ENCODE results near the gene NPDC1. TPM values are rescaled to one million over a fixed set of nuclear protein-coding genes. Genes with fewer than 3 reads are reported as not detected.
A peak's percentile ranks its signal among the peaks of the same experiment; 100 is the strongest.

Gene NPDC1
- total and polyA plus RNA-seq, 3 experiments from 2014 or later: 24.6 to 38.4 (median 27.5) TPM

DNA sequence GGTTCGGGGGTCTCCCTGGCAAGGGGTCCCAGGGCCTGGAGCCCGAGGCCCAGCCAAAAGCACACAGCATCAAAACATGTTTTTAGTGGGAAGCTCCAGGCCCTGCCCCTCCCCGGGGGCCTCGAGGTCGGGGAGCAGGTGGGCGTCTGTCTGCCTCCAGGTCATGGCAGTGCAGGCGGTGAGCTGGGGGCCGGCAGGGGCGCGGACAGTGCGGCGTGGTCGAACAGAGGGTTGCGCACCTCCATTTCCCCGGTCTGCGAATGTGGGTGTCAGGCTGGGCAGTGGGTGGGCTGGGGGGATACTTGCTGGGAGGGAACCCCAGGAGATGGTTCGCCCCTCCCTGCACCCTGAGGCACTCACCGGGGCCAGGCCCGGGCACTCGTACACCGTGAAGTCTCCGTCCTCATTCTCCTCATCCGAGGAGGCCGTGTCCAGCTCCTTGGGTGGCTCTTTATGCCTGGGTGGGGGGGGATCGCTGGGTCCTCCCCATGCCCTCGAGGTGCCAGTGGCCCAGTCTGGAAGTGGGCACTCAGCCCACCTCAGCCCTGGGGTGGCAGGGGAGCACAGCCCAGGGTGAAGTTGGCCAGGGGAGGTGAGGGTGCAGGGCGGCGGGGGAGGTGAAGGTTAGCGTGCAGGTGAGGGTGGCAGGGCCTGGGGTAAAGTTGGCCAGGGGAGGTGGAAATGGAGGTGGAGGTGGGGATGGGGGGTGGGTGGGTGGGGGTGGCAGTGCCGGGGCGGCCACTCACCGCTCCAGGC is 6.2 kb downstream of the NPDC1 start:
- H3K27me3 ChIP-seq (ENCODE audit: insufficient read depth, low read length, poor library complexity, severe bottlenecking): peaks cover 7% of the 10 kb centered on the region
- POLR2A ChIA-PET: no interaction called here
- no peaks in the 10 kb centered on the region for H3K36me3 Mint-ChIP-seq
- H3K27me3 Mint-ChIP-seq: peaks cover 3 to 8% of the 10 kb centered on the region in 2 donors
- H3K4me3 Mint-ChIP-seq: no peak overlapping the region
- H3K9me3 ChIP-seq (ENCODE audit: low read length): no peaks in the 10 kb centered on the region
- CTCF ChIA-PET: interaction anchor here (0.8 to 1.8 kb wide), 2 partner anchors 28 to 93 kb away, joined by 3 to 6 read pairs; no protein-coding TSS in a partner anchor
- DNase-seq: no peak
- peaks cover 8 to 17% (median 14%) of the 10 kb centered on the region in 3 donors for H3K4me1 Mint-ChIP-seq
- H3K27ac ChIP-seq (ENCODE audit: low read depth, low read length): no peak overlapping the region
- H3K4me1 ChIP-seq (ENCODE audit: insufficient read depth, low read length): peaks cover 23% of the 10 kb centered on the region
- H3K4me3 ChIP-seq (ENCODE audit: low read length): no peak overlapping the region
- no peak overlapping the region for H3K27ac Mint-ChIP-seq
- H3K36me3 ChIP-seq (ENCODE audit: insufficient read depth, low read length): no peaks in the 10 kb centered on the region
- H3K9me3 Mint-ChIP-seq: no peaks in the 10 kb centered on the region

DNA sequence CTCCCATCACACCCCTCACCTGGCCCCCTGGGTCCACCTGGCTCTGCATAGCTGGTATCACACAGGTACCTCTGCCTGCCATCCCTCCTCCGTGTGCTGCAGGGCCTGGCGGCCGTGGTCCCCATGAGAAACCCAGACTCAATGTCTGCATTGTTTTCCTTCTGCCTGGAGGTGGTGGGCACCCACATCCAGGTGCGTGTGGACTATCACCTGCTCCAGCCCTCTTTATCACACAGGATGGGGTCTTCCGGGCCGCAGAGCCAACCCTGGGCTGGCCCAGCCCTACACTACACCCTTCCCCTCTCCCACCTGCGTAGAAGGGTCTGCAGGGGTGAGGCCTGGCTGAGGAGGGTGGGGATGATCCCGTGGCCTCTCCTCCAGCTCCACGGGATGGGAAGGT is 7.1 kb downstream of the NPDC1 start:
- Histone ChIP-seq H3K4me1 (ENCODE audit: insufficient read depth, low read length) (peaks cover 20% of the 10 kb centered on the region), H3K27ac (ENCODE audit: low read depth, low read length) (no peak overlapping the region), H3K27me3 (ENCODE audit: insufficient read depth, low read length, poor library complexity, severe bottlenecking) (peaks cover 5% of the 10 kb centered on the region), H3K4me3 (ENCODE audit: low read length) (no peak overlapping the region), H3K9me3 (ENCODE audit: low read length) (no peaks in the 10 kb centered on the region), H3K36me3 (ENCODE audit: insufficient read depth, low read length) (no peaks in the 10 kb centered on the region)
- ChIA-PET CTCF (interaction anchor here (1.4 to 8.9 kb wide), 2 partner anchors 10 to 92 kb away, joined by 5 to 159 read pairs; partner anchors contain the start of genes ABCA2, C8G and FBXW5), POLR2A (no interaction called here)
- Mint-ChIP-seq H3K27me3 (peaks cover 0 to 4% of the 10 kb centered on the region in 2 donors), H3K9me3 (no peaks in the 10 kb centered on the region), H3K36me3 (no peaks in the 10 kb centered on the region), H3K4me1 (peaks cover 12 to 15% (median 14%) of the 10 kb centered on the region in 3 donors), H3K4me3 (no peak overlapping the region), H3K27ac (no peak overlapping the region)
- no peak for DNase-seq

GRCh38 chr9:137037483-137037882 is 8.5 kb downstream of the NPDC1 start:
- Mint-ChIP-seq H3K27ac (peak overlapping the region in 1 of 8 donors; percentile 39), H3K9me3 (no peaks in the 10 kb centered on the region), H3K4me1 (peaks cover 19 to 25% (median 20%) of the 10 kb centered on the region in 3 donors), H3K27me3 (peaks cover 0 to 3% of the 10 kb centered on the region in 2 donors), H3K4me3 (no peak overlapping the region), H3K36me3 (no peaks in the 10 kb centered on the region)
- ChIA-PET POLR2A (no interaction called here), CTCF (interaction anchor here (1.4 to 8.9 kb wide), 5 partner anchors 9 to 249 kb away, joined by 5 to 159 read pairs (median 48); partner anchors contain the start of genes ABCA2, C8G, FBXW5 and NPDC1)
- Histone ChIP-seq H3K36me3 (ENCODE audit: insufficient read depth, low read length) (no peaks in the 10 kb centered on the region), H3K4me1 (ENCODE audit: insufficient read depth, low read length) (peaks cover 16% of the 10 kb centered on the region), H3K4me3 (ENCODE audit: low read length) (no peak overlapping the region), H3K9me3 (ENCODE audit: low read length) (no peaks in the 10 kb centered on the region), H3K27me3 (ENCODE audit: insufficient read depth, low read length, poor library complexity, severe bottlenecking) (no peaks in the 10 kb centered on the region), H3K27ac (ENCODE audit: low read depth, low read length) (no peak overlapping the region)
- DNase-seq: no peak

GRCh38 chr9:137037035-137037434 is 8.9 kb downstream of the NPDC1 start:
- Histone ChIP-seq H3K36me3 (ENCODE audit: insufficient read depth, low read length) (no peaks in the 10 kb centered on the region), H3K27ac (ENCODE audit: low read depth, low read length) (no peak overlapping the region), H3K27me3 (ENCODE audit: insufficient read depth, low read length, poor library complexity, severe bottlenecking) (no peaks in the 10 kb centered on the region), H3K4me1 (ENCODE audit: insufficient read depth, low read length) (peaks cover 21% of the 10 kb centered on the region), H3K9me3 (ENCODE audit: low read length) (no peaks in the 10 kb centered on the region), H3K4me3 (ENCODE audit: low read length) (no peak overlapping the region)
- no peak overlapping the region for H3K27ac Mint-ChIP-seq
- CTCF ChIA-PET: interaction anchor here (0.7 to 8.9 kb wide), 8 partner anchors 10 to 249 kb away, joined by 3 to 159 read pairs (median 28); partner anchors contain the start of genes C8G, FBXW5, NPDC1 and TMEM141
- no peaks in the 10 kb centered on the region for H3K9me3 Mint-ChIP-seq
- POLR2A ChIA-PET: no interaction called here
- H3K4me1 Mint-ChIP-seq: peaks cover 23 to 29% (median 24%) of the 10 kb centered on the region in 3 donors
- H3K36me3 Mint-ChIP-seq: no peaks in the 10 kb centered on the region
- H3K4me3 Mint-ChIP-seq: no peak overlapping the region
- no peak for DNase-seq
- H3K27me3 Mint-ChIP-seq: peaks cover 0 to 1% of the 10 kb centered on the region in 2 donors

GRCh38 chr9:137035937-137036336 is 10.0 kb downstream of the NPDC1 start:
- no peak overlapping the region for H3K4me3 Mint-ChIP-seq
- CTCF ChIA-PET: interaction anchor here (0.6 to 8.9 kb wide), 50 partner anchors 8 to 309 kb away, joined by 3 to 159 read pairs (median 7); partner anchors contain the start of genes AJM1, C8G, CLIC3 and FBXW5
- Histone ChIP-seq H3K4me1 (ENCODE audit: insufficient read depth, low read length) (peaks cover 32% of the 10 kb centered on the region), H3K27ac (ENCODE audit: low read depth, low read length) (no peak overlapping the region), H3K9me3 (ENCODE audit: low read length) (no peaks in the 10 kb centered on the region), H3K36me3 (ENCODE audit: insufficient read depth, low read length) (no peaks in the 10 kb centered on the region), H3K4me3 (ENCODE audit: low read length) (no peak overlapping the region), H3K27me3 (ENCODE audit: insufficient read depth, low read length, poor library complexity, severe bottlenecking) (no peaks in the 10 kb centered on the region)
- no peaks in the 10 kb centered on the region for H3K27me3 Mint-ChIP-seq
- no peaks in the 10 kb centered on the region for H3K36me3 Mint-ChIP-seq
- H3K4me1 Mint-ChIP-seq: peaks cover 27 to 38% (median 28%) of the 10 kb centered on the region in 3 donors
- POLR2A ChIA-PET: interaction anchor here (0.7 to 1.3 kb wide), 4 partner anchors 11 to 229 kb away, joined by 3 to 6 read pairs (median 4); partner anchors contain the start of genes NPDC1 and RABL6
- no peak overlapping the region for H3K27ac Mint-ChIP-seq
- DNase-seq: no peak
- H3K9me3 Mint-ChIP-seq: no peaks in the 10 kb centered on the region

GRCh38 chr9:137035507-137035834 is 10.5 kb downstream of the NPDC1 start:
- Mint-ChIP-seq H3K4me3 (peak overlapping the region in 2 of 7 donors; percentile 76 to 78), H3K4me1 (peaks cover 32 to 42% (median 33%) of the 10 kb centered on the region in 3 donors), H3K27ac (peak overlapping the region in 3 of 8 donors; percentile 86 to 91 (median 89)), H3K36me3 (no peaks in the 10 kb centered on the region), H3K9me3 (no peaks in the 10 kb centered on the region), H3K27me3 (no peaks in the 10 kb centered on the region)
- POLR2A ChIA-PET: interaction anchor here (0.6 to 2.0 kb wide), 12 partner anchors 9 to 248 kb away, joined by 3 to 18 read pairs (median 5); partner anchors contain the start of genes AJM1, C8G, FBXW5 and NPDC1
- Histone ChIP-seq H3K4me3 (ENCODE audit: low read length) (no peak overlapping the region), H3K27ac (ENCODE audit: low read depth, low read length) (no peak overlapping the region), H3K27me3 (ENCODE audit: insufficient read depth, low read length, poor library complexity, severe bottlenecking) (no peaks in the 10 kb centered on the region), H3K4me1 (ENCODE audit: insufficient read depth, low read length) (peaks cover 36% of the 10 kb centered on the region), H3K9me3 (ENCODE audit: low read length) (no peaks in the 10 kb centered on the region), H3K36me3 (ENCODE audit: insufficient read depth, low read length) (no peaks in the 10 kb centered on the region)
- CTCF ChIA-PET: interaction anchor here (0.6 to 8.9 kb wide), 54 partner anchors 9 to 308 kb away, joined by 3 to 159 read pairs (median 6); partner anchors contain the start of genes AJM1, C8G, CLIC3 and FBXW5
- no peak for DNase-seq

DNA sequence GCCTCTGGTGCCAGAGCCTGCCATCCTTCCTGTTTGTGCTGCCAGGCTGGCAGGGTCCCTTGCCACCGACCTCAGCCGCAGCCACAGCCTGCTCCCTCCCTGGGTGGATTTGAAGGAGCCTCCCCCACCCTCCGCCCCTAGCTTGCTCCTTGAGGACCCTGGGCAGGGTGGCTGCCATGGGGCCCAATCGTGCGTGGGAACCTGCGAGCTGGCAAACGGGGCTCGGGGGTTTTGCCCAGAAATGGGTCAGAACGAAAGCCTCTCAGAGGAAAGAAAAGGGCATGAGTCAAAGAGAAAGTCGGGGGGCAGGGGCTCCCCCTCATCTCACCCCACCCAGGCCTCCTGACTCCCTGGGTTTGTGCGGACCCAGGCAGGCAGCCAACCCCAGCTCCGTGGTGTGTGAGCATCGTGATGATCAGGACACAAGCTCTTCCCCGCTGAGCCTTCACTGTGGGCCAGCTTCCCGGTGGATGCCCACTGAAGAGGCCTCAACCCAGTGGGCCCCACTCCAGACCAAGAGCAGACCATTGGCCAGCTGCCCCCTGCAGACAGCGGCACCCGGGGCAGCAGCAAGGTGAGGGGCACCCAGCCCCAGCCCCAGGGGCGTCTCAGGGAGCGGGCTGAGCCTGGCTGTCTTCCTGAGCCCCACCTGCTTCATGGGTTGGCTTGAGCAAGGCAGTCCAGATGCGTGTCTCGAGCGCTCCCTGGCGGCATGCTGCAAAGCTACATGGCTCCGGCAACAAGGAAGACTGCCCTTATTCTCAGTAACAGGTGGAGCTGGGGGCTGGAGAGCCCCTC is 11.1 kb downstream of the NPDC1 start:
- Mint-ChIP-seq H3K27me3 (no peaks in the 10 kb centered on the region), H3K36me3 (no peaks in the 10 kb centered on the region), H3K9me3 (no peaks in the 10 kb centered on the region), H3K27ac (peak overlapping the region; percentile 75 to 96 (median 89)), H3K4me3 (peak overlapping the region; percentile 72 to 89 (median 76)), H3K4me1 (peaks cover 35 to 48% (median 36%) of the 10 kb centered on the region in 3 donors)
- peaks cover 42% of the 10 kb centered on the region for H3K4me1 ChIP-seq (ENCODE audit: insufficient read depth, low read length)
- peak overlapping the region; percentile 58 for H3K4me3 ChIP-seq (ENCODE audit: low read length)
- peak overlapping the region; percentile 38 for H3K27ac ChIP-seq (ENCODE audit: low read depth, low read length)
- H3K27me3 ChIP-seq (ENCODE audit: insufficient read depth, low read length, poor library complexity, severe bottlenecking): no peaks in the 10 kb centered on the region
- ChIA-PET CTCF (interaction anchor here (0.6 to 8.9 kb wide), 60 partner anchors 9 to 308 kb away, joined by 3 to 159 read pairs (median 6); partner anchors contain the start of genes AJM1, C8G, CLIC3 and FBXW5), POLR2A (interaction anchor here (0.6 to 2.0 kb wide), 13 partner anchors 10 to 247 kb away, joined by 3 to 18 read pairs (median 5); partner anchors contain the start of genes AJM1, C8G, FBXW5 and NPDC1)
- H3K9me3 ChIP-seq (ENCODE audit: low read length): no peaks in the 10 kb centered on the region
- H3K36me3 ChIP-seq (ENCODE audit: insufficient read depth, low read length): no peaks in the 10 kb centered on the region
- DNase-seq: peak; percentile 81 to 92 (median 83)
